Stimulated activated CD4-positive, alpha-beta T cell treated with anti-CD3 and anti-CD28 coated beads, Interleukin-12 subunit alpha, Interleukin-12 subunit beta, amount 100 ng/mL, for 48 hours (primary cell): ENCODE data around the gene NDC1.
A peak's percentile ranks its signal among the peaks of the same experiment; 100 is the strongest.
"Not testable (repeated sequence)": the region's sequence is repeated elsewhere in the genome, so short reads cannot be mapped to it uniquely, and the experiment has no call there.

Experiments used
- DNase-seq, 3 donors: peaks; one replicate each; pipeline ENCODE4 v3.0.0-alpha.2; 2020; ENCODE audit warnings: low read depth in 2 of 3, low spot score in 1 of 3

Gene NDC1

DNA sequence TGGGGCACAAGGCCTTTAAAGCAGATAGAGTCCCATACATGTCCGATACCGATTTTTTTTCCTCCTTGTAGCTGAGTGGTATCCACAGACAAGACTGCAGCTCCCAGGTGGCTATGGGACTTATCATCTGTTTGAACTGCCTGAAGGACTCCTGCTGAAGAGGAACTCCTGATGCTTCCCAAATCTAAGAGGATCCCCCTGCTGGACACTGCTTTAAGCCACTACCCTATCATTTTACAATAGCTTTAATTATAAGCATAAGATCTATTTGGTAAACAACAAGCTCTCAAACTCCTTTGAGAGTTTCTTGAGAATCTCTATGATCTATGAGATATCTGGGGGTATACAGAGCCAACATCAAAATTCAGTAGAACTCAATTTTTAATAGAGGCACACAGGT is 11.7 kb downstream of the NDC1 start:
- no peak for DNase-seq

DNA sequence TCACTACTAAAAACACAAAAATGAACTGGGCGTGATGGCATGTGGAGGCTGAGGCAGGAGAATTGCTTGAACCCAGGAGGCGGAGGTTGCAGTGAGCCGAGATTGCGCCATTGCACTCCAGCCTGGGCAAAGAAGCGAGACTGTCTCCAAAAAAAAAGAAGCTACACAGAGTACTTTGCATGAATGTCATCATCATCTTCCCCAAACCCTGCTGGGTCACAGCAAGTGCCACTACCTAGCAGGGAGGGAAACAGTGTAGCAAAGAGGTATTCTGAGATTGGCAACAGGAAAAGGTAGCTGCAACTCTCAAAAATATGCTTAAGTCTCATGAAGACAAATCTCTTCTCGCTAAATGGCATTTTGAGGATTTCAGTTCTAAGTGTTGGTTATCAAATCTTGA is 12.8 kb downstream of the NDC1 start:
- DNase-seq: no peak

DNA sequence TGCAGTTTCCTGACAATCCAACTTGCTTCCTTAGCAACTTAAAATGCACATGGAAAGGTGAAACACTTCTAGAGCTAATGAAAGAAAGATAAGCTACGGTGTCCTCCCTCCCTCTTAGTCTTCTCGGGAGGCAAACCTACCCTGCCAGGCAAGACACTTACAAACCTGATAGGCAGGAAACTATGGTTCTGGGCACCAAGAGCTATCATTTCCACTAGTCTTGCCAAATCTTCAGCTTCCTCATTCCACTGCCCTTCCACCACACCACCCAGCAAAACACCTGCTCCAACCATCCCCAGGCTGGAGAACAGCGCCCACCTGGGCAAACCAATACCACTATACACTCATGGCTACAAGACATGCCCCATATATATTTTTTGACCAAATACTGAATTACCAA is 15.2 kb downstream of the NDC1 start:
- DNase-seq: no peak

DNA sequence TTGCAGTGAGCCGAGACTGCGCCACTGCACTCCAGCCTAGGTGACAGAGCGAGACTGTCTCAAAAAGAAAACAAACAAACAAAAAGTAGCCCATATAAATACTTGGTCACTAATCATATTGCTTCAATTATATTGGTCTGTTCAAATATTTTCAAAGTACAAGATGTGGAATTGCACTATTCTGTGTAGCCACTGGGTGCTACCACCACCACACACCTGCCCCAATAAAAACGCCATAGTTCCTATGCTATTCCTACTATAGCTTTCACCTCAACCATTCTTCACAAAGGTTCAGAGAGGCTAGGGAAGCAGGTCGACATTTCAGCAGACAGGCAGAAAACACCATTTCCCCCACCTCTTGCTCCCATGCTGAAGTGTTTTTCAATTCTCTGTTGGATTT is 16.7 kb downstream of the NDC1 start:
- no peak for DNase-seq

DNA sequence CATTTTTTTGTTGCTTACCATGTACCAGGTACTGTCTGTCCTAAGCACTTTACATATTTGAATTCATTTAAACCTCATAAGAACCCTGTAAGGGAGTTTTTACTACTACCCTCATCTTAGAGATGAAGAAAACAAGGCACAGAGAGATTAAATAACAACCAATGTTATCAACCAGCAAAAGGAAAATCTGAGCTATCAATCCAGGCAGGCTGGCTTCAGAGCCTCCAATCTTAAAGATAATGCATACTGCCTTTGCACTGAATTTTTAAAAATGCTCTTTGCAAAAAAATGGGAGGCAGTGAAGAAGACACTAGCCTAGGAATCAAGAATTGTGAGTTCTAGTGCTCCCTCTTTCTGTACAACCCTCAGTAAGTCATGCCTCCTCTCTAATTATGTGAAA is 18.7 kb downstream of the NDC1 start:
- DNase-seq: no peak

DNA sequence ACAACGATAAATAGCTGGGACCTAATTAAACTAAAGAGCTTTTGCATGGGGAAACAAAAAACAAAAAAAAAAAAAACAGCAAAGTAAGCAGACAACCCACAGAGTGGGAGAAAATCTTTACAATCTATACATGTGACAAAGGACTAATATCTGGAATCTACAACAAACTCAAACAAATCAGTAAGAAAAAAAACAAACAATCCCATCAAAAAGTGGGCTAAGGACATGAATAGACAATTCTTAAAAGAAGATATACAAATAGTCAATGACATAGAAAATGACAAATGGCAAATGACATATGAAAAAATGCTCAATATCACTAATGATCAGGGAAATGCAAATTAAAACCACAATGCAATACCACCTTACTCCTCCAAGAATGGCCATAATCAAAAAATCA is 21.5 kb downstream of the NDC1 start:
- DNase-seq: not testable (repeated sequence)

DNA sequence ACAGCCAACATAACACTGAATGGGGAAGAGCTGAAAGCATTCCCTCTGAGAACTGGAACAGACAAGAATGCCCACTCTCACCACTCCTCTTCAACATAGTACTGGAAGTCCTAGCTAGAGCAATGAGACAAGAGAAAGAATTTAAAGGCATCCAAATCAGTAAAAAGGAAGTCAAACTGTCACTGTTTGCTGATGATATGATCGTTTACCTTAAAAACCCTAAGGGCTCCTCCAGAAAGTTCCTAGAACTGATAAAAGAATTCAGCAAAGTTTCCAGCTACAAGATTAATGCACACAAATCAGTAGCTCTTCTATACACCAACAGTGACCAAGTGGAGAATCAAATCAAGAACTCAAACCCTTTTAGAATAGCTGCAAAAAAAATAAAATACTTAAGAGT is 22.6 kb downstream of the NDC1 start:
- DNase-seq: not testable (repeated sequence)

DNA sequence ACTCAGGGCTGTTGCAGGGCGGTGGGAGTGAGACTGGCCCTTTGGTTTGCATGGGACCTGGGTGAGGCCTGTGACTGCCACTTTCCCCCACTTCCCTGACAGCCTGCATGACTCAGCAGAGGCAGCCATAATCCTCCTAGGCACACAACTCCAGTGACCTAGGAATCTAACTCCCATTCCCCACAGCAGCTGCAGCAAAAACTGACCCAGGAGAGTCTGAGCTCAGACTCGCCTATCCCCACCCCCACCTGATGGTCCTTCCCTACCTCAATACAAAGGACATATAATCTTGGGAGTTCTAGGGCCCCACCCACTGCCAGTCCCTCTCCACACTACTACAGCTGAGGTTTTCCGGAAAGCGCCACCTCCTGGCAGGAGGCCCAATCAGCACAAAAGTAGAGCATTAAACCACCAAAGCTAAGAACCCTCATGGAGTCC is 26.7 kb downstream of the NDC1 start:
- DNase-seq: peak; percentile 10 to 18 (median 14)

DNA sequence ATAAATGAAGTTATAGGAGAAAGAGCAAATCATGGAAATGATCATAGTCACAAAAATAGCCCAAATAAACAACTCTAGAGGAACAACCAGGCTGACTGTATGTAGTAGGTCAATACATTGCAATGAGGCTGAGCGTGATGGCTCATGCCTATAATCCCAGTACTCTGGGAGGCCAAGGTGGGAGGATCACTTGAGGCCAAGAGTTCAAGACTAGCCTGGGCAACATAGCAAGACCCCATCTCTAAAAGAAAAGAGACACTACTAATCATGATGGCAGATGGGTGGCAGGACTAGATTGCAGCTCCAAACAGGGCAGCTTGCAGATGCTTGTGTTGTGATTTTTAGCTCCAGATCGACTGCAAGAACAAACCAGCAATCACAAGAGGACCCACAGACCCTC is 27.6 kb downstream of the NDC1 start:
- no peak for DNase-seq

DNA sequence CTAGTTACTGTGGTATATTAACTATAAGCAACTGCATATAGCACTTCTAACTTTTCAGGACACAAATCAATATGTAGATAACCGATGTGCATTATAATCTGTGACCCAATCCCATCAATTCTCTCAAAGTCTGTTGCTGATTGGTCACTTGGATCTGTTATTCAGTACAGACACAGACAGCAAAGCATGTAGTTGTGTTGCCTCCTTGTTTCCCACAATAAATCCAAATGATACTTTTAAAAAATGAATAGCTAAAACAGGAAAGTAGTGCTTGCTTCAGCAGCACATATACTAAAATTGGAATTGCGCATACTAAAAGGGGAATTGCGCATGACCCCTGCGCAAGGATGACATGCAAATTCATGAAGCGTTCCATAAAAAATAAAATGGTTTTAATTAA is 28.1 kb downstream of the NDC1 start:
- no peak for DNase-seq

DNA sequence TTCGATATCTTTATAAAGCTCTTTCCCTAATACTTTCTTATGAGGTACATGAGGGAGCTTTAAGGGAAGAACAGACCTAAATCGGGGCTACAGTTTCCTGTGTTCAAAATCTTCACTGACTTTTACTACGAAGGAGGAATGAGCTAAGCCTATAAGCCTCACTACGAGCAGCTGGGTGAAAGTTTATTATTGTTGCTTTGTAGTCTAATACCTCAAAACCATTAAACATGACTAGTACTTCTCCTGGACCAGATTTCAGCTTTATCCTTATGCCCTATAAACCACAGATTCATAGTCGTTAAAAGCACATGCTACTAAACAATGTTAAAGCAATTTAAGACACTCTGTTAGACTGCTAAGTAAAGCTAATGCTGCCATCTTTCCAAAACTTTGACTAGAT is 30.2 kb downstream of the NDC1 start:
- DNase-seq: no peak

DNA sequence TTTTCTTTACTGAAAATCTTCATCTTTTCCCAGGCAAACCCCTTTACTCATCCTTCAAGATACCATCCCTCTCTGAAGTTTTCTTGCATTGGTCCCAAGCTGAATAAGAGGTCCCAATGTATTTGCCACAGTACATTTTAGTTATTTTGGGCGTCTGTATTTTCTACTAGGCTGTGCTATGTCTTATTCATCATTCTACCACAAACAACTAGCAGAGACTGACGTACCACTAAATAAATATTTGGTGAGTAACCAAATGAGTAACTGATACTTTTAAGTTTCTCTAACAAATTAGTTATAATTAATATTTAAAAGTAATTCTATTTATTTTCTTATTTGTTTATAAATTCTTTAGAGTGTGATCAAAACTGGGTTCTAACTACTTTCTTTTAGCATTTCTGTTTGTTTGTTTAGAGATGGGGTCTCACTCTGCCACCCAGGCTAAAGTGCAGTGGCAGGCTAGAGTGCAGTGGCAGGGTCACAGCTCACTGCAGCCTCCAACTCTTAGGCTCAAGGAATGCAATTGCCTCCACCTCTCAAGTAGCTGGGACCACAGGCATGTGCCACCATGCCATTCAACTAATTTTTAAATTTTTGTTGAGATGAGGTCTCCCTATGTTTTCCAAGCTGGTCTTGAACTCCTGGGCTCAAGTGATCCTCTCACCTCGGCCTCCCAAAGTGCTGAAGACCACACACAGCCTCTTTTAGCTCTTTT is 33.1 kb downstream of the NDC1 start:
- no peak for DNase-seq

DNA sequence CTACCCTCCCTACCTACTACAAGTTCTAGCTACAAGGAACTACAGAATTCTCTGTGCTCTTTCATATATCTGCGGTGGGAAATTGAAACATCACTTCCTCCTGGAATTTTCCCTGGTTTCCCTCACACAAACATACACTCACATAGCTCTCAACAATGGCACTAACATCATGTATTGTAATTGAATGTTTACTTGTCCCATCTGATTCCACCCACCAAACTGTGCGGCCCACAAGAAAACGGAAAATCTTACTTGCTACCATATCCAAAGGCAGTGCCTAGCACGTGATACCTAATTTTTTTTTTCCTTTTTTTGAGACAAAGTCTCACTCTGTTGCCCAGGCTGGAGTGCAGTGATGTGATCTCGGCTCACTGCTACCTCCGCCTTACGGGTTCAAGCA is 33.9 kb downstream of the NDC1 start:
- DNase-seq: no peak

DNA sequence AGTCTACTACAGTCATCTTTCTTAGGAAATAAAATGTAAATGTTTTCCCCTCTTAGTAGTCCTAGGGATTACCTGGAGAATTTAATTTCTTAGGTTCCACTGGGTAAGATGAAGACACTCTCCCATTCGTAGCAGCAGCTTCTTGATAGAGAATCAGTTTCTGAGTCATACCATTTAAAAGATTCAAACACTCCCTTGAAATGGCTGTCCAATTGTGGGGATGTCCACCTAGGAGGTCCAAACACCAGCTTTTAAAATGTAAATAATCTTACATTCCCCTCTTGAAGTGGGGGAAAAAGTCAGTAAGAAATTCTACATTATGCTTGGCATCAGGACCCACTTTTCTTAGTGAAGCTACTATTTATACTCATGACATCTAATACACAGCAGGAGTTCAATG is 37.5 kb downstream of the NDC1 start:
- DNase-seq: no peak

DNA sequence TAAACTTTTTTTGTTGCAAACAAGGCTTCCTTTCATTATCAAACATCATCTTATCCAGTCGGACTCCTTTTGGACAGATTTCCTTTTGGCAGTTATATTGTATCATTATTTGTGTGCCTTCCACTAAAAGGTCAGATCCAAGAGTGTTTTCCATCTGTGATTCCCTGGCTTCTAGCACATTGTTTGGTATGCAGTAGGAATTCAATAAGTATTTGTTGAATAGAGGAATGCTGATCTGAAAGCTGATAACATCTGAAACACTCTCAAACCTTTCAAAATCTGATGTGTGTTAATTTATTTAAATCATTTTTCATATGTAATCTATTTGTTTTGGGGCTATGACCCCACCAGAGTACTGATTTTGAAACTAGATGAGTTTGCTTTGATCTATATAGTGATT is 39.0 kb downstream of the NDC1 start:
- DNase-seq: no peak

DNA sequence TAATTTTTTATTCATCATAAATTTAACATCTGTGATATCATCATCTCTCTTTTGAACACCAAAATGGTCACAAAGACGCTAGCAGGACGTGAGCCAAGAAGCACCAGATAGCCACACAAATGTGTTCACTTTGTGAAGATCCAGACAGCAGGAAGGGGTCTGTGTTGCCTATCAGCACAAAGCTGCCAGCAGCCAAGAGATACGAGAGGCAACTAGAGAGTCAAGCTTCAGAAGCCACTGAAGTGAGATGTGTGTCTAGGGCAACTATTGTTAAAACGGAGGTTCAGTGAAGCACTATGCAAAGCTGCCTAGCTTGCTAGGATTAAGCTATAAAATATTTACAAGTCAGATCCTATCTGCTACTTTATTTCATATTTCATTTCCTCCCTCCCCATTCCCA is 45.3 kb downstream of the NDC1 start:
- no peak for DNase-seq

DNA sequence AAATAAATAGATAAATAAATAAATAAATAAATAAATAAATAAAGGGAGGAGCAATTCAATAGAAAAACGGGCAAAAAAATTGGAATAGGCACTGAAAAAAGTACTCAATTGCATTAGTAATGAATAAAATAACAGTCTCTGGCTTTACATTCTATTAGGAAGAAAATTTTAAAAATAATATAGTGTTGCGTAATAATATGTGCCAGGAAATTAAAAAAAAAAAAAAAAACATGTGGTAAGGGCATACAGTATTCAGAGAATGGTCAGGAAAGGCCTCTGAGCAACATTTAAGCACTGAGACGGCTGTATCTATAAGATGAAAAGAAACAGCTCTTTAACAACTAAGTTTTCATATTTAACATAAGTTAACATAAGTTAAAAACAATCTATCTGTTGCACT is 50.4 kb downstream of the NDC1 start:
- DNase-seq: no peak

DNA sequence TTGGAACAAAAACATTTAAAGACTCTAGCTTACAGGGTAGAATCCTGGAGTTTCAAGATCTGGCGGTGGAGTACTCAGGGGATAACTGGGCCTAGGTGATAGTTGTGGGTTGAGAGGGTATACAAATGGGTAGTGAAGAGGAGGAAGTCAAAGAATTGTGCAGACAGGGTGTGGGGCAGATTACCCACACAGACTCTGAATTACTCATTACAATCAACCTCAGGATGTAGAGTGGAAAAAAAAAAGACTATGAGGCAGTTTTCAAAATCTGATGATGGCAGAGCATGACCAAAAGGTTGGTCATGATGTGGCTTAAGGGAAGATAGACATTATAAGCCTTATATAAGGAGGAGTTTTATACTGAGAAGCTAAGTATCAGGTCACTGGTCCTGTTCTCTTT is 55.0 kb downstream of the NDC1 start:
- DNase-seq: peak in 2 of 3 donors; percentile 2 to 3

DNA sequence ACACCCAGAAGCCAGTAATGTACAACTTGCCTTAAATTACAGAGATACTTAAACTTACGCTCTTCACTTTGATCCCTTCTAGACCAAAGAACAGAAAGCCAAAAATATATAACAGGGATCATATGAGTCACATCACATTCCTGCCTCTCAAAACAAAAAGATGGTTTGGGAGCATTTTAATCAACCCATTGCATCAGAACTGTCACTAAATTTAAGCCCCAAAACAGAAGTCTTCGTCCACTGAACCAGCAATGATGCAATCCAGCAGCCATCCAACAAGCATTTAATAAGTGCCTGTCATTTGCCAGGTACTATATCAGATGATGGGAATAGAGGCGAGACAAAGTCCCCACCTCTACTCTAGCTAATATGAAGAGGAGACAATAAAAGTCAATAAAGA is 56.4 kb downstream of the NDC1 start:
- no peak for DNase-seq

DNA sequence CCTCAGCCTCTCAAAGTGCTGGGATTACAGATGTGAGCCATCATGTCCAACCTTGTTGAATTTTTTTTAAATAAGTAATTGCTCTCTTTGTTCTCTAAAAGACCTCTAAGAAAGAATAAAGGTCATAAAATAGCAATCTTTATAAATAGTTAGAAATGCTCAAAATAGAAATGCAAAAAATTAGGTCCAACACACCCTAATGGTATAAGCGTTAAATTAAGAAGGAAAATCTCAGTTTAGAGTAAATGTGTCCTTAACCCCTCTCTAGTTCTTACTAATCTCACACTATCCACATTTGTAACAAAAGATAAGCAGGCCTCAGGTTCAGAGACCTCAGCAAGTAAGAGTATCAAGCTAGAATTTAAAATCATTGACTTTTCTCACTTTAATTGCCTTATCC is 60.8 kb downstream of the NDC1 start:
- DNase-seq: no peak

DNA sequence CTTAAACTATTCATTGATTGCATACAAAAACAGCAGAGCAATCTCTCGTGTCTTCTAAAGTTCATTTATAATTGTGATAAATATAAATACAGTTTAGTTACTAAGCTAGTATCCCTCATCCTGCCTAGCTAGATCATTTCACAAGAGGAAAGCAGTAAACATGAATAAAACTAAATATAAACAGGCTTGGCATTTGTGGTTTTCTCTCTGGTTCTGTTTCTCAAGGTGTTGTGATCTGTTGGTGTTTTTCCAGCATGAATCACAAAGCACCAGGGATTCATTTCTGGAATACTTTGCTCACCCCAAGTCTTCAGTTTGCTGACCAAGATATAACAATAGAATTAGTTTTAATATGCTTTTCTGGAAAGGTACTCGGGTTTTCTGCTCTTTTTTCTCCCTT is 66.4 kb downstream of the NDC1 start:
- DNase-seq: no peak

DNA sequence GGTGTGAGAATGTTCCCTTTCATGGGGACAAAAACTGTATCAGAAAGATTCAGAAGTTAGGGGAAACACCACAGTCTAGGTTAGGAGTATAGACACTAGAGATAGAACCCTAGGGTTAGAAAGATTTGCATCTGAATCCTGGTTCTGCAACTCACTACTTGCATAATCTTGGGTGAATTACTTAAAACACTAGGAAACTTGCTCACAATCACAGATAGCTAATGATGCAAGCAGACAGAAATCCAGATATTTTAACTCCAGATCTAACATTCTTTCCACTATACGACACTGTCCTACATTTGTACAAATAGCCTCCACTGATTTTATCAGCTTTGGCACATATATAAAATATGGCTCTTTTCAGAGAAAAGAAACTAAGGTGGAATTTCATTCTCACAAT is 68.3 kb downstream of the NDC1 start:
- DNase-seq: no peak

DNA sequence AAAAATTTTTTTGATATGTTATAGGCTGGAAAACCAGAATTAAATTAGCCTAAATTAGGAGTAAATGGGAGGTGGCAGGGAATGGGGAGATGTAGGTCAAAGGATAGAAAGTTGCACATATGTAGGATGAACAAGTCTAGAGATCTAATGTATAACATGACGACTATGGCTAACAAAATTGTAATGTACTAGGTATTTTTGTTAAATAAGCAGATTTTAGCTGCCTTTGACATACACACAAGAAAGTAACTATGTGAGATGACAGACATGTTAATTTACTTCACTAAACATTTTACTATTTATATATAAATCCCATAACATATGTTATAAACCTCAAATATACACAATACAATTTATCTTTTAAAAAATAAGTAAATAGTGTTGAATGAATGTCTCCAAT is 68.9 kb downstream of the NDC1 start:
- DNase-seq: no peak
